MM.1S (cell line): ENCODE measurements around the gene SLCO2B1.

ENCODE experiments used
- DNase-seq: peaks from one replicate; pipeline ENCODE4 v3.0.0-alpha.2; 2015
- H2AFZ ChIP-seq: fragments of 300-600 bp; sonication (generic); 2 replicates; pipeline ENCODE4 v1.6.0; 2016; ENCODE audit warnings: antibody characterized with exemption, low read length
- H3F3A ChIP-seq: fragments of 300-600 bp; sonication (generic); 2 replicates; pipeline ENCODE4 v1.6.1; 2016; ENCODE audit warnings: mild to moderate bottlenecking, antibody characterized with exemption, low read length, moderate library complexity, mixed read lengths; ENCODE audit not compliant: insufficient read depth
- H3K27ac ChIP-seq: fragments of 300-600 bp; sonication (generic); 2 replicates; pipeline ENCODE4 v1.5.1; 2016; ENCODE audit warnings: mild to moderate bottlenecking, low read length
- H3K27me3 ChIP-seq: fragments of 300-600 bp; sonication (generic); replicated peaks from 2 replicates; pipeline ENCODE4 v1.6.0; 2016; ENCODE audit warnings: low read length; ENCODE audit not compliant: insufficient read depth
- H3K36me3 ChIP-seq: fragments of 300-600 bp; sonication (generic); replicated peaks from 2 replicates; pipeline ENCODE4 v1.6.1; 2016; ENCODE audit warnings: mild to moderate bottlenecking, low read length, mixed read lengths; ENCODE audit not compliant: insufficient read depth
- H3K4me1 ChIP-seq: fragments of 300-600 bp; sonication (generic); 2 replicates; pipeline ENCODE4 v1.6.1; 2016; ENCODE audit warnings: low read length, mixed read lengths
- H3K4me2 ChIP-seq: fragments of 300-600 bp; sonication (generic); 2 replicates; pipeline ENCODE4 v1.6.0; 2016; ENCODE audit warnings: low read depth, low read length
- H3K4me3 ChIP-seq: fragments of 300-600 bp; sonication (generic); 2 replicates; pipeline ENCODE4 v1.5.1; 2016; ENCODE audit warnings: low read length, mixed read lengths
- H3K79me2 ChIP-seq: fragments of 300-600 bp; sonication (generic); 2 replicates; pipeline ENCODE4 v1.6.1; 2016; ENCODE audit warnings: mixed run types, low read length, mixed read lengths
- H3K9ac ChIP-seq: fragments of 300-600 bp; sonication (generic); 2 replicates; pipeline ENCODE4 v1.6.1; 2016; ENCODE audit warnings: low read length, mixed read lengths
- H3K9me2 ChIP-seq: fragments of 300-600 bp; sonication (generic); replicated peaks from 2 replicates; pipeline ENCODE4 v1.6.1; 2016; ENCODE audit warnings: mild to moderate bottlenecking, low read length, mixed read lengths; ENCODE audit not compliant: insufficient read depth
- H3K9me3 ChIP-seq: fragments of 300-600 bp; sonication (generic); replicated peaks from 2 replicates; pipeline ENCODE4 v1.6.1; 2016; ENCODE audit warnings: mild to moderate bottlenecking, low read length, mixed read lengths; ENCODE audit not compliant: insufficient read depth
- H4K20me1 ChIP-seq: fragments of 300-600 bp; sonication (generic); 2 replicates; pipeline ENCODE4 v1.6.1; 2016; ENCODE audit warnings: mild to moderate bottlenecking, low read length, moderate library complexity, mixed read lengths; ENCODE audit not compliant: insufficient read depth
- CTCF ChIP-seq: fragments of 300-600 bp; sonication (generic); IDR thresholded peaks from 2 replicates; pipeline ENCODE4 v1.5.1; 2016; ENCODE audit warnings: antibody characterized with exemption, low read length, mixed read lengths
- EZH2 ChIP-seq: fragments of 300-600 bp; sonication (generic); optimal IDR thresholded peaks from 2 replicates; pipeline ENCODE3; 2017; ENCODE audit warnings: low read depth, mild to moderate bottlenecking, antibody characterized with exemption, low read length, mixed read lengths
- EZH2phosphoT487 ChIP-seq: fragments of 300-600 bp; sonication (generic); IDR thresholded peaks from 2 replicates; pipeline ENCODE4 v1.6.1; 2018; ENCODE audit warnings: antibody characterized with exemption, low read length

The SLCO2B1 gene

GRCh38 chr11:75239531-75240290 lies 88.8 kb downstream of the SLCO2B1 start:
- Histone ChIP-seq H3K4me1 (0 out of 2 replicates have a peak, but pooled peaks cover 3% of the 10 kb centered on the region), H3K9ac (no peak overlapping the region), H3K36me3 (no peaks in the 10 kb centered on the region), H3K27ac (no peak overlapping the region), H4K20me1 (0 out of 2 replicates have a peak, but pooled peaks cover 3% of the 10 kb centered on the region), H3K4me3 (no peak overlapping the region), H3K9me2 (no peaks in the 10 kb centered on the region), H3K79me2 (no peaks in the 10 kb centered on the region), H3F3A (no peaks in the 10 kb centered on the region), H3K4me2 (no peak overlapping the region), H2AFZ (no peak overlapping the region), H3K27me3 (peaks cover 76% of the 10 kb centered on the region), H3K9me3 (no peaks in the 10 kb centered on the region)
- DNase-seq = no peak
- TF ChIP-seq CTCF (no peak), EZH2 (no peak), EZH2phosphoT487 (no peak)

- H3K9me3 ChIP-seq = no peaks in the 10 kb centered on the region
- 0 out of 2 replicates have a peak, but pooled peaks cover 3% of the 10 kb centered on the region for H4K20me1 ChIP-seq
- no peak within 1 kb of the TSS for H2AFZ ChIP-seq
- 0 out of 2 replicates have a peak, but pooled peaks cover 3% of the 10 kb centered on the region for H3K4me1 ChIP-seq
- no peak for DNase-seq
- H3F3A ChIP-seq = no peaks in the 10 kb centered on the region
- H3K9ac ChIP-seq = no peak within 1 kb of the TSS
- H3K27ac ChIP-seq = no peak within 1 kb of the TSS
- no peak within 1 kb of the TSS for H3K4me3 ChIP-seq
- TF ChIP-seq EZH2phosphoT487 (no peak), EZH2 (peak; percentile 58)
- H3K9me2 ChIP-seq = no peaks in the 10 kb centered on the region
- peaks cover 80% of the 10 kb centered on the region for H3K27me3 ChIP-seq
- no peak within 1 kb of the TSS for H3K4me2 ChIP-seq
- no peaks in the 10 kb centered on the region for H3K36me3 ChIP-seq
- H3K79me2 ChIP-seq = no peaks in the 10 kb centered on the region
Measured at GRCh38 chr11:75240311-75241035, 89.6 kb downstream of the SLCO2B1 start, which contains the start of gene TPBGL. TSS of gene TPBGL (plus strand) at chr11:75240774. CDS start at chr11:75241050, 276 bp downstream.

GRCh38 chr11:75241036-75241905 lies 90.4 kb downstream of the SLCO2B1 start:
- Histone ChIP-seq H3K9me3 (no peaks in the 10 kb centered on the region), H3K4me2 (peak overlapping the region; percentile 92; the same call in 1 of the 2 replicates), H3K27me3 (peaks cover 73% of the 10 kb centered on the region), H4K20me1 (0 out of 2 replicates have a peak, but pooled peaks cover 3% of the 10 kb centered on the region), H3K9me2 (no peaks in the 10 kb centered on the region), H3K27ac (no peak overlapping the region), H3K79me2 (no peaks in the 10 kb centered on the region), H3K4me1 (0 out of 2 replicates have a peak, but pooled peaks cover 3% of the 10 kb centered on the region), H3K36me3 (no peaks in the 10 kb centered on the region), H3K9ac (no peak overlapping the region), H3K4me3 (peak overlapping the region; percentile 56; the same call in 1 of the 2 replicates), H3F3A (no peaks in the 10 kb centered on the region), H2AFZ (0 out of 2 replicates have a peak overlapping the region, but pooled peaks have one; percentile 67)
- DNase-seq = peak; percentile 80
- TF ChIP-seq CTCF = peak; percentile 50
- no peak for TF ChIP-seq EZH2
- no peak for TF ChIP-seq EZH2phosphoT487
